WERI-Rb-1 (cell line): ENCODE results near the gene SLC22A31.

Experiments
- DNase-seq: peaks from one replicate; pipeline ENCODE4 v3.0.0-alpha.2; 2020
- H3K27ac ChIP-seq: fragments of 250-450 bp; sonication (Bioruptor Pico); 2 replicates; pipeline ENCODE4 v1.5.1; 2020; ENCODE audit warnings: mild to moderate bottlenecking, moderate library complexity
- H3K27me3 ChIP-seq: fragments of 250-450 bp; sonication (Bioruptor Pico); 2 replicates; pipeline ENCODE4 v1.5.1; 2021; ENCODE audit warnings: mild to moderate bottlenecking, low read depth, moderate library complexity; ENCODE audit not compliant: insufficient read depth, severe bottlenecking
- H3K36me3 ChIP-seq: fragments of 250-450 bp; sonication (Bioruptor Pico); 2 replicates; pipeline ENCODE4 v1.5.1; 2020; ENCODE audit warnings: mild to moderate bottlenecking, moderate library complexity
- H3K4me3 ChIP-seq: 2 replicates; pipeline ENCODE4 v1.5.1; 2011; ENCODE audit warnings: low read depth, mild to moderate bottlenecking, control low read depth, low read length
- H3K9me3 ChIP-seq: fragments of 250-450 bp; sonication (Bioruptor Pico); 2 replicates; pipeline ENCODE4 v1.5.1; 2021; ENCODE audit warnings: mild to moderate bottlenecking, moderate library complexity; ENCODE audit not compliant: severe bottlenecking
- TF ChIP-seq, protein P1 (sequence below): IDR thresholded peaks from 2 replicates; pipeline ENCODE4 v1.5.1; 2011; ENCODE audit warnings: low read depth, mild to moderate bottlenecking, control low read depth, inconsistent platforms, low read length

SLC22A31 gene

DNA sequence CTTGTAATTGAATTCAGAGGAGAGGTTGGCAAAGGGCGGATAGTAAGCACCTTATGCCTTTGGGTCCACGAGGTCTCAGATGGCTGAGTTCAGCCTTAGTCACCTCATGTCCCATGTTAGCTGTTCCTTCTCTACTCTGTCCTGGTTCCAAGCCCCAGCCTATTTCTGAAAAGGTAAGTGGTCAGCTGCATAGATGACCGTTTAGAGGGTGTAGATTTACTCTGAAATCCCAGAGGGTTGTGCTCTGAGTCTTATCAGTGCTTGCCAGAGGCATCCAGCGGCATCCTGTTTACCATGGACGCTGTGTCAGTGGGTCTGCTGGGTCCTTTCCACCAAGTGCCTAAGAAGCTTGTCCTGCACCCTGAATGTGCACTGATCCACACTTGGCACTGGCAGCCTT lies 19.0 kb upstream of the SLC22A31 start:
- Histone ChIP-seq H3K27me3 (no peaks in the 10 kb centered on the region), H3K36me3 (no peaks in the 10 kb centered on the region), H3K27ac (no peak overlapping the region), H3K9me3 (no peaks in the 10 kb centered on the region), H3K4me3 (no peak overlapping the region)
- DNase-seq: no peak
- TF ChIP-seq, protein P1, sequence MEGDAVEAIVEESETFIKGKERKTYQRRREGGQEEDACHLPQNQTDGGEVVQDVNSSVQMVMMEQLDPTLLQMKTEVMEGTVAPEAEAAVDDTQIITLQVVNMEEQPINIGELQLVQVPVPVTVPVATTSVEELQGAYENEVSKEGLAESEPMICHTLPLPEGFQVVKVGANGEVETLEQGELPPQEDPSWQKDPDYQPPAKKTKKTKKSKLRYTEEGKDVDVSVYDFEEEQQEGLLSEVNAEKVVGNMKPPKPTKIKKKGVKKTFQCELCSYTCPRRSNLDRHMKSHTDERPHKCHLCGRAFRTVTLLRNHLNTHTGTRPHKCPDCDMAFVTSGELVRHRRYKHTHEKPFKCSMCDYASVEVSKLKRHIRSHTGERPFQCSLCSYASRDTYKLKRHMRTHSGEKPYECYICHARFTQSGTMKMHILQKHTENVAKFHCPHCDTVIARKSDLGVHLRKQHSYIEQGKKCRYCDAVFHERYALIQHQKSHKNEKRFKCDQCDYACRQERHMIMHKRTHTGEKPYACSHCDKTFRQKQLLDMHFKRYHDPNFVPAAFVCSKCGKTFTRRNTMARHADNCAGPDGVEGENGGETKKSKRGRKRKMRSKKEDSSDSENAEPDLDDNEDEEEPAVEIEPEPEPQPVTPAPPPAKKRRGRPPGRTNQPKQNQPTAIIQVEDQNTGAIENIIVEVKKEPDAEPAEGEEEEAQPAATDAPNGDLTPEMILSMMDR: no peak

DNA sequence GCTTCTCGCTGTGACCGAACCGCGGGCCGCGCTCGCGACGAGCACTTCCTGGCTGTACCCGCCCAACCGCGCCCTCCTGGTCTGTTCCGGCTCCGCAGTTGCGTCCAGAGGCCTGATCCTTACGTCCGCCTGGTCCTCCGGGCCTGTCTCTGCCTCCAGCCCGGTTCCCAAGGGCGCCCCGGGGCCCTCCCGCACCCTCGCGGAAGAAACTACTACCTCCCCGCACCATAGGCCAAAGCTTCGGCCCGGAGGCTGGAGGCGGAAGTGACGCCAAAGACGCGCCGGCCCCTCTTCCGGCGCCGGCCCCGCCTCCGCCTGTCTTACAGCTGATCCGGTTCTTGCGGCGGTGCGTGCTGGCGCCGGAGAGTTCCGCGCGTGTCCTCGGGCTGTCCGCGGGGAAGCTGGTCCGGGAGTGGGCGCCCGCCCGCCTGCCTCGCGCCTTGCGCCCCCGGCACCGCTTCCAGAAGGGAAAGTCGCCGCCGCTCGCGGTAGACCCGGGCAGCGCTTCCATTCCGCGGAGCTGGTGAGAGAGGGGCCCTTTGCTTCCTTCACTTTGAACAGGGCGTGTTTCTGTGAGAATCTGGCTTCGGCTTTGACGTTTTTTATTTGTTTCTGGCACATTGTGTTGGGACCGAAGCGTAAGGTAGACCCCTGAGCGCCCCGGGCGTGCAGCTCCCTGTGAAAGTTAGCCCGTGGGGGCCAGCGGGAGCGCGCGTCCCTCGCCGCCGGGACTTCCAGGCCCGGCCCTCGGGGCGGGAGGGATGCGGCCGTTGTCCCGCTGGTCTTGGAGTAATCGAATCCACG lies 17.3 kb upstream of the SLC22A31 start, which contains the start of gene ZNF778:
ZNF778 (plus strand) TSS at position 316 of the 804 bp plus-strand sequence. CDS start 3,425 bp downstream, outside the sequence.
- no peaks in the 10 kb centered on the region for H3K36me3 ChIP-seq
- TF ChIP-seq, protein P1: no peak
- no peaks in the 10 kb centered on the region for H3K9me3 ChIP-seq
- H3K27me3 ChIP-seq: no peaks in the 10 kb centered on the region
- peak within 1 kb of the TSS; percentile 76 for H3K27ac ChIP-seq
- peak within 1 kb of the TSS; percentile 83 for H3K4me3 ChIP-seq
- DNase-seq: peak; percentile 55

DNA sequence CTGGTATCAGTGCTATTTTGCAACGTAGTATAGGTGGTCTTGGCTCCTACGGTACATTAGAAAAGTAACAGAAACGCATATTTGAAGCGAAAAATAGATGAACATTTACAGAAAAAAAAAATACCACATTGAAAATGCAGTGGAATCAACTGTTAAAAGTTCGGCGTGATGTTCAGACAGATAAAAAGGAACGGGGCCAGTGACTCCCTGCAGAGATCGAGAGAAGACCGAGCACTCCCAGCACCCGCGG lies 16.7 kb upstream of the SLC22A31 start:
- no peaks in the 10 kb centered on the region for H3K9me3 ChIP-seq
- H3K27me3 ChIP-seq: no peaks in the 10 kb centered on the region
- peak overlapping the region; percentile 83 for H3K4me3 ChIP-seq
- TF ChIP-seq, protein P1: no peak
- no peaks in the 10 kb centered on the region for H3K36me3 ChIP-seq
- DNase-seq: no peak
- peak overlapping the region; percentile 76 for H3K27ac ChIP-seq

DNA sequence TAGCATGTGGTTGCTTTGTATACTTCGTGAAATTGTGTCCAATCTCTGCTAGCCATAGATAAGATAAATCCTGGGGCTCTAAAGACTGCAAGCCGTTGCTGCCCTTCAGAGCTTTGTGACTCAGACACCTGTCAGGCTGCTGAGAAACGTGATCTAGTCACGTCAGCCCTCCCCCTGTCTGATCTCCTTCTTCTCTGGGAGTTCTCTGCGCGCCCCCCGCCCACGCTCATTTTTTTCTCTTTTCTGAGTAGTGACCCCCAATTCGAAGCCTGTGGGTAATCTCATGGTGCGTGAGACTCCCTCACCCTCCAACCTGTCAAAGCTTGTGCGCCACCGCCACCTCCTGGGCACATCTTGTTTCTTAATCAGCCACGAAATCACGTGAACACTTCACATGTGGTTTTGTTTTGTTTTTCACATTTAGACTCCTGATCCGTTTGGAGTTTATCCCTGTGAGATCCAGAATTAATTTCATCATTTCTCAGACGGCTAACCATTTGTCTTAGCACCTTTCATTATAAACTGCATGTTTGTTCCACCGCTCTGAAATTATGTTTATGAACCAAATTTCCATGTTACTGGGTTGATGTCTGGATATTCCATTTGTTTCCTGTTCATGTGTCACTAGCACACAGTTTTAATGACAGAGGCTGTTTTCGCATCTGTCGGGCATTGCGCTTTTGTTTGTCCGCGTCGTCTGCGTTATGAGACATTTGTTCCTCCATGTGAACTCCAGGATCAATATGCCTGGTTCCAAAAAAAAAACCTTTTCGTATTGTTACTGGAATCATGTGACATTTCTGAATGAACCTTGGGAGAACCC lies 16.2 kb upstream of the SLC22A31 start:
- Histone ChIP-seq H3K36me3 (no peaks in the 10 kb centered on the region), H3K27ac (peak overlapping the region; percentile 76; the same call in 1 of the 2 replicates), H3K9me3 (no peaks in the 10 kb centered on the region), H3K27me3 (no peaks in the 10 kb centered on the region), H3K4me3 (peak overlapping the region; percentile 83)
- TF ChIP-seq, protein P1: peak; percentile 49
- peak; percentile 51 for DNase-seq

DNA sequence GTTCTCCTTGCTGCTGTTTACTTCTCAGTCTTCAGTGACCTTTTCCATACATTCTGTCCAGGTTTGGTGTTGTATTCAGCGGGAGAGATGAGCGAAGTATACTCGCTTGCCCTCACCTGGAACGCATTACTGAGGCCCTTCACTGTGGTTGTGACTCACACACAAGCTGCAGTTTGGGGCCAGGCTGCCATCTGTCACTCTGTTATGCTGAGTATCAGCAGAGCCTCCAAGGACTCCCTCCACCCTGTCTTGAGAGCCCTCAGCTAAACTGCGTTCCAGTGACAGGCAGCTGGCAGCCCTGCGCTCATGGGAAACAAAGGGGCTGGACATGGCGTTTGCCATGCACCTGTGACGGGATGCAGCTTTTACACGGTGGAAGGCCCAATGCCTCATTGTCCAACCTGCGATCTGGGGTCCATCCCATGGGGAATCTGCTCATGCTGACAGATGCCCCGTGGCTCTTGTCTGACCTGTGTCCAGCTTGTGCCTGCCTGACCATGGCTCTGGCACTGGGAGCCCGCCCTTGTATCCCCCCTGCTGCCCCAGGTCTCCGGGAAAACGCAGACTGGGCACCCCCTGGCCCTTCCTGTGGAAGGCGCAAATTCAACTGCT lies 10.7 kb upstream of the SLC22A31 start:
- no peaks in the 10 kb centered on the region for H3K36me3 ChIP-seq
- DNase-seq: peak; percentile 79
- H3K27me3 ChIP-seq: no peaks in the 10 kb centered on the region
- no peaks in the 10 kb centered on the region for H3K9me3 ChIP-seq
- H3K27ac ChIP-seq: peak overlapping the region; percentile 65
- no peak overlapping the region for H3K4me3 ChIP-seq
- TF ChIP-seq, protein P1: no peak
